HG03196 (cell line): ENCODE data around the gene PINK1.

Source experiments
- ATAC-seq: cut with Tn5 transposase; IDR thresholded peaks from one replicate; pipeline ENCODE4 v1.9.1; 2021; ENCODE audit not compliant: unreplicated experiment

Gene PINK1

GRCh38 chr1:20610970-20611369 is 22.3 kb upstream of the PINK1 start:
- ATAC-seq: no peak

DNA sequence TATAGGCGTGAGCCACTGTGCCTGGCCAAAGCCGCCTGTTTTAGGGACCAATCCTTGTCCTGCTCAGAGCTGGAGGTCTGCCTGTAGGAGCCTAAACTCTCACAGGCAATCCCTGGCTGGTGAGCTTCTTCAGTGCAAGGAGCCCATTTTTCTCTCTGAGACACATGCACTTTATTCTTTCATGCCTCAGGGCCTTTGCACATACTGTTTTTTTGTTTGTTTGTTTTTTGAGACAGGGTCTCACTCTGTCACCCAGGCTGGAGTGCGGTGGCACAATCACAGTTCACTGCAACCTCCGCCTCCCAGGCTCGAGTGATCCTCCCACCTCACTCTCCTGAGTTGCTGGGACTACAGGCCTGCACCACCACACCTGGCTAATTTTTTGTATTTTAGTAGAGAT is 21.6 kb upstream of the PINK1 start:
- no peak for ATAC-seq

DNA sequence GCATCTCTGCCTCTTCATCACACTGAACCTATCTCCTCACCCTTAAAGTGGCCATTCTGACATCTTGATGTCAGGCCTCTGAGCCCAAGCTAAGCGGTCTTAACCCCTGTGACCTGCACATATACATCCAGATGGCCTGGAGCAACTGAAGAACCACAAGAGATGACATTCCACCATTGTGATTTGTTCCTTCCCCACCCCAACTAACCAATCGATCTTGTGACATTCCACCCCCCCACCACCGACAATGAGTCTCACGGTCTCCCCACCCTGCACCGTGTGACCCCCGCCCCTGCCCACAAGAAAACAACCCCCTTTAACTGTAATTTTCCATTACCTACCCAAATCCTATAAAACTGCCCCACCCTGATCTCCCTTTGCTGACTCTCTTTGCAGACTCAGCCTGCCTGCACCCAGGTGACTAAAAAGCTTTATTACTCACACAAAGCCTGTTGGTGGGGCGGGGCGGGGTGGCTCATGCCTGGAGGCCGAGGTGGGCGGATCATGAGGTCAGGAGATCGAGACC is 21.0 kb upstream of the PINK1 start:
- ATAC-seq: no peak

DNA sequence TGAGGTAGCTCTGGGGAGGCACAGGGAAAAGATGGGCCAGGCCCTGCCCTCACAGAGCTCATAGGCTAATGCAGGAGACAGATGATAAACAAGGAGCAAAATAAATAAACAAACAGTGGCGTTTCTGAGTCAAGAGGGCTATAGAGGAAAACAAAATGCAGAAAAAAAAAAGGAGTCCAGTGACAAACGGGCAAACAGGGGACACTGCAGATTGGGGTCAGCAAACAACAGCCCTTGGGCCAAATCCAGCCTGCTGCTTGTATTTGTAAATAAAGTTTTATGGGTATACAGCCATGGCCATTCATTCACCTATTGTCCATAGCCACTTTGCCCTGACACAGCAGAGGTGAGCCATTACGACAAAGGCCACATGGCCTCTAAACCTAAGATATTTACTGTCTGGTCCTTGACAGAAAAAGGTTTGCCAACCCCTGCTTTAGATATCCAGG is 19.1 kb upstream of the PINK1 start:
- no peak for ATAC-seq

DNA sequence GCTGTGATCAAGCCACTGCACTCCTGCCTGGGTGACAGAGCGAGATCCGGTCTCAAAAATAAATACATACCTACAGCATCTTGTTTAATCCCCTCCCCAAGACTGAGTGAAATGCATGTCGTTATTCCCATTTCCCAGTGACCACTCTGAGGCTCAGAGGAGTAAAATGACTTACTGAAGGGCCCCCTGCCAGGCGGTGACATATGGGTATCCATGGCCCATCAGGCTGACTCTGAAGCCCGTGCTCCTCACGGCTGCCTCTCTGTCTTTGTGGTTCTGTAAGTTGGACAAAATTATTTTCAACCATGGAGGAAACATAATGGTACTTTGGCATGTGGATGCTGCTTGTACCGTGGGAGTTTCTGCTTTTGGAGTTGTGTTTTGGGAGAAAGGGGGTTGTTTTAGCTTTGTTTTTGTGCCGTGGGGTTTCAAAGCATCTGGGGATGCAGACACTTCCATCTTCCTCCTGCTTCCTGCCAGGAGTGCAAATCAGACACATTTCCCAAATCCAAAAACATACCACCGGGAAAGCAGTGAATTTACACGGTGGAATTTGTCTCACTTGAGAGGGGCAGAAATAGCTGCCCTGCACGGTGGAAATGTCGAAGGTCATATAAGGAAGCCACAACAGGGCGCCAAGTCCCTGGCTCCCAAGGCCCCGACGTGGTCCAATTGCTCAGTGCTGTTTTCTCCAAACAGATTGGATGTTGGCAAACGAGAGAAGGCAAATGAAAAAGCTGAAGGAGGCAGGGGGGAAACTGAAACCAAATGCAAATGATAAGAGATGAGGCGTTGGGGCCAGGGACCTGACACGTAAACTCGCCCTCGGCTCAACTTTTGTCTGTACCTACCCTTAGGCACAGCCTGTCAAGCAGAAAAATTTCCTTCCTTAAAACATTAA is 17.1 kb upstream of the PINK1 start:
- no peak for ATAC-seq

DNA sequence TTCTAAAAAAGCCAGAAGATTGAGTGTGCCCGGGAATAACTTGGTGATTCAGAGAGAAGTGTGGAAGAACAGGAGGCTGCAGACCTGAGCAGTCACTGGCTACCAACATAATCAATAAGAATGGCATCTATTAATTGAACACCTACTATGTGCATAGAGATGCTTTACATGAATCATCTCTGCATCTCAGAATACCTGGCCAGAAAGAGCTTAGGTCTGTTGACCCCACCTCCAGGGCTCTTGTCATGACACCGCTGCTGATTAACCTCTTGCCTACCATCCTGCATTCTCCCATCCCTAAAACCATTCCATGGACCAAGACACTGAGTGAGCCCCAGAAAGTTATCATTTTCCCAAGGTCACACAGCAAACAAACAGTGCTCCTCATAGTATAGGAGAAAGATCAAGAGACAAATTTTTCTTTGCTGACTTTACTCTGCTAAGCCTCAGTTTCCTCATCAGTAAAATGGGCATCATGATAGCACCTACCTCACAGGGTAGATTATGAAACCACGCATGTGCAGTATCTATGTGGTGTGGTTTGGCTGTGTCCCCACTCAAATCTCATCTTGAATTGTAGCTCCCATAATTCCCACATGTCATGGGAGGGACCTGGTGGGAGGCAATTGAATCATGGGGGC is 16.3 kb upstream of the PINK1 start:
- no peak for ATAC-seq

- no peak for ATAC-seq
Measured at GRCh38 chr1:20618550-20618949, 14.7 kb upstream of the PINK1 start.

- ATAC-seq: no peak
Measured at GRCh38 chr1:20619999-20620398, 13.3 kb upstream of the PINK1 start.

DNA sequence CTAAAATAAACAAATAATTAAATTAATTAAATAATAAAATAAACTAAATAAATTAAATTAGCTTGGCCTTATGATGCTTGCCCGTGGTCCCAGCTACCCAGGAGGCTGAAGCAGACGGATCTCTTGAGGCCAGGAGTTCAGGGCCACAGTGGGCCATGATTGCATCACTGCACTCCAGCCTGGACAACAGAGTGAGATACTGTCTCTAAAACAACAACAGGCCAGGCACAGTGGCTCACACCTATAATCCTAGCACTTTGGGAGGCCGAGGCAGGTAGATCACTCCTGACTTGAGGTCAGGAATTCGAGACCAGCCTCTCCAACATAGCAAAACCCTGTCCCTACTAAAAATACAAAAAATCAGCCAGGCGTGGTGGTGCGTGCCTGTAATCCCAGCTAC is 12.2 kb upstream of the PINK1 start:
- no peak for ATAC-seq

- ATAC-seq: no peak
Measured at GRCh38 chr1:20624709-20625108, 8.5 kb upstream of the PINK1 start.

GRCh38 chr1:20625176-20626097 is 7.8 kb upstream of the PINK1 start:
- ATAC-seq: no peak

DNA sequence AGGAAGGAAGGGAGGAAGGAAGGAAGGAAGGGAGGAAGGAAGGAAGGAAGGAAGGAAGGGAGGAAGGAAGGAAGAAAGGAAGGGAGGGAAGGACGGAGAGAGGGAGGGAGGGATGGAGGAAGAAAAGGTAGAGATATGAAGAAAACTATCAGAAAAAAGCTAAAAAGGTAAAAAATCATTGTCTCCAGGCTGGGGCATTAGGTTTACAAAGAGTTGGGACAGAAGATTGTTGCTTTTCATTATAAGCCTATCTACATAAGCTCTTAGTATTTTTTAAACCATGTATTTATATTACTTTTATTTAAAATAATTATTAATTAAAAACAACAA is 7.2 kb upstream of the PINK1 start:
- no peak for ATAC-seq

DNA sequence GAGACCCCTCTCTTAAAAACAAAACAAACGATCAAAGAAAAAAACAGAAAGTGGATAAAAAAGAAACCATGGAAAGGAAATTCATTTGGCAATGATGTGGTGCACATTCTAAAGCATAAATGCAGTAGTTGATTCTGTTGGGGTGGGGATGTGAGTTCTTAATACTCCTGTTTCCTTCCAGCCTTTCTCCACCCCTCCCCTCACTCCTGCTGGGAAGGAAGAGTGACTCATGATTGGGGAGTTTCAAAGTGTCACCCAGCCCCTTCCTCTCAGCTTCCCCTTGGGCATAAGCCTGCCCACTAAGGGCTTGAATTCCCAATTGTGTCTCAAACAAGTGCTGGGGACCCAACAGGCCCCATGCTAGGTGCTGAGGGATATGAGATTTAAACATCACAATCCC is 6.7 kb upstream of the PINK1 start:
- ATAC-seq: no peak

GRCh38 chr1:20630729-20631128 is 2.5 kb upstream of the PINK1 start:
- ATAC-seq: no peak

- ATAC-seq: no peak
Measured at GRCh38 chr1:20632386-20632785, 872 bp upstream of the PINK1 start.

GRCh38 chr1:20634065-20634593 is 871 bp downstream of the PINK1 start:
- ATAC-seq: no peak

GRCh38 chr1:20634594-20635084 is 1.4 kb downstream of the PINK1 start:
- no peak for ATAC-seq

DNA sequence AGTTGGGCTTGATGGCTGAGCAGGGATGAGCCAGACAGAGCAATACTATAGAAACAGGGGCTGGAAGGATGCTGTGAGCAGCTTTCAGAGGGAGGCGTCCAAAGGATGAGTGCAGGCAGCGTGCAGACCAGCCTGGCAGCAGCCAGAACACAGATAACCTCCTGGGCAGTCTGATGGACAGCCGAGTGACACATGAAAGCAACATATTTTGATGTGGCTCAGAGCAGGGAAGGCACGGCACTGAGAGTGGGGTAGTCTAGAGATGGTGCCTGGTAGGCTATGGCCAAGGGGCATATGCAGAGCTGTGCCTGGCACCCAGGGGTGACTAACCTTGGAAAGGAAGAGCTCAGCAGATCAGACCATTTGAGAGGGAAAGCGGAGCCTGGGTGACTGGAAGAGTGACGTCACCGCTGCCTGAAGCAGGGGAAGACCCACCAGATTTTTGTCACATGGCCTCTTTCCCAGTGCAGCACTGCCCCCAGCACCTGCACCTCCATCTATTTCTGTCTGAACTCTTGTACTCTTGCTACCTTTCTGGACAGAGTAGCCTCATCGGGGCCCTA is 3.6 kb downstream of the PINK1 start:
- no peak for ATAC-seq

DNA sequence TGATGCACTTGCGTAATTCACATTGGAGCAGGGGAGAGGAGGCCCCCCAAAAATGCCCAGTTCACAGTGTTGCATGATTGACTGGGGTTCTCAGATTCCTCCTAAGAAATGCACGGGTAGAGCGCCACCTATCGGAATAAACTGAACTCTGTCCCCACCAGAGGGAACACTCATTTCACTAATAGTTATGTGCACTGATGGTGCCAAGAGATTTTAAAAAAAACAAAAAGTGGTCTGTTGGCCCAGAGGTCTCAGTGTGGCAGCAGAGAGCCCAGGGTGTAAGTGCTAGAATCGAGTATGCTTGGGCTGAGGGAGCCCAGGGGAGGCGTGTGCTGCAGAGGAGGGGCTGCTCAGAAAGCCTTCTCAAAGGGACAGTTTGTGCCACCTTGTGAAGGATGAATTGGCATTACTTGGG is 6.9 kb downstream of the PINK1 start:
- no peak for ATAC-seq

- no peak for ATAC-seq
Measured at GRCh38 chr1:20641975-20642374, 8.7 kb downstream of the PINK1 start.

DNA sequence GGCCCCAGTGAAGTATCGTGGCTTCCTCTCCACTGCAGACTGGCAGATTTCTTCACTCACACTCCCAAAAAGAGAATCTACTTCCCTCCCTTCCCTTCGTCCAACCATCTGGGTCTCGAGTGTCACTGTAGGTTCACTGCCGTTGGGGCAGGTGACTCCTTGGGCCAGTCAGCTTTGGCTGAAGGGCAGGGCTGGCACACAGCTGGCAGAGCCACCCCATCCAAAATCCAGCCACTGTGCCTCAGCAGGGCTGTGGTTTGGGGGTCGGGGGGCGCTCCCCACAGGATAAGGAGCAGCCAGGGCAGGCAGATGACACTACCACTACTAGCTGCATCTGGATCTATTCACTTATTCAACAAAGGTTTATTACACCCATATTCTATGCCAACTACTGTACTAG is 9.8 kb downstream of the PINK1 start:
- ATAC-seq: no peak
